Breast epithelium (tissue), 4 donors: Measurements from ENCODE around the gene OR2D2. TPM values are rescaled to one million over a fixed set of nuclear protein-coding genes. Genes with fewer than 3 reads are reported as not detected.

Experiments used
- DNase-seq, 2 donors: peaks; one replicate each; pipeline ENCODE4 v3.0.0-alpha.2; 2019; ENCODE audit warnings: low spot score in 2 of 2
- H3K27ac ChIP-seq, 2 donors: fragments of 200-600 bp; sonication (generic) in 1 of 2; one replicate each; pipeline ENCODE4 v1.5.1; 2016 to 2019; ENCODE audit warnings: mild to moderate bottlenecking in 1 of 2
- H3K27me3 ChIP-seq, 2 donors: fragments of 200-600 bp; sonication (generic) in 1 of 2; one replicate each; pipeline versions ENCODE4 v1.5.1 to v1.6.0; 2017 to 2019; ENCODE audit warnings: control low read depth in 1 of 2, mild to moderate bottlenecking in 1 of 2
- H3K36me3 ChIP-seq: fragments of 200-600 bp; one replicate; pipeline ENCODE4 v1.5.1; 2019
- H3K4me1 ChIP-seq, 2 donors: fragments of 200-600 bp; sonication (generic); one replicate each; pipeline ENCODE4 v1.5.1; 2016 to 2019; ENCODE audit warnings: control low read depth in 1 of 2
- H3K4me3 ChIP-seq, 3 donors: fragments of 200-600 bp; sonication (generic); 1 replicate in 2 of 3; 2 replicates in 1 of 3; pipeline ENCODE4 v1.5.1; 2016 to 2019; ENCODE audit warnings: mild to moderate bottlenecking in 3 of 3, moderate library complexity in 2 of 3
- H3K9me3 ChIP-seq, 2 donors: fragments of 200-600 bp; sonication (generic) in 1 of 2; one replicate each; pipeline ENCODE4 v1.5.1; 2016 to 2019; ENCODE audit warnings: control low read depth in 1 of 2
- CTCF ChIP-seq, 3 donors: fragments of 450-650 bp; IDR thresholded peaks; one replicate each; pipeline ENCODE4 v1.5.1; 2016 to 2017; ENCODE audit warnings: antibody characterized with exemption in 3 of 3, mild to moderate bottlenecking in 3 of 3, moderate library complexity in 3 of 3
- POLR2A ChIP-seq: fragments of 450-650 bp; IDR thresholded peaks from one replicate; pipeline ENCODE4 v1.6.1; 2016; ENCODE audit warnings: antibody characterized with exemption, mild to moderate bottlenecking, moderate library complexity
- POLR2AphosphoS5 ChIP-seq, 3 donors: sonication (generic); formaldehyde crosslinking; IDR thresholded peaks; one replicate each; pipeline ENCODE4 v1.6.1; 2017; ENCODE audit warnings: antibody characterized with exemption in 3 of 3
- intact Hi-C: fragments of 100-400 bp; cut with DNase I; formaldehyde crosslinking; loops from one replicate; pipeline ENCODE4 v1.15.1; 2023; ENCODE audit warnings: low total_unique reads
- total RNA-seq, 3 donors: library from RNA; depleted of rRNA; stranded (reverse); fragments of >200 nt; gene quantifications; one replicate each; pipeline ENCODE4 v1.1.0, GENCODE V29; 2016

Gene OR2D2
- total RNA-seq, 3 donors from 2014 or later = 0.44 to 0.66 TPM; not detected in 1

DNA sequence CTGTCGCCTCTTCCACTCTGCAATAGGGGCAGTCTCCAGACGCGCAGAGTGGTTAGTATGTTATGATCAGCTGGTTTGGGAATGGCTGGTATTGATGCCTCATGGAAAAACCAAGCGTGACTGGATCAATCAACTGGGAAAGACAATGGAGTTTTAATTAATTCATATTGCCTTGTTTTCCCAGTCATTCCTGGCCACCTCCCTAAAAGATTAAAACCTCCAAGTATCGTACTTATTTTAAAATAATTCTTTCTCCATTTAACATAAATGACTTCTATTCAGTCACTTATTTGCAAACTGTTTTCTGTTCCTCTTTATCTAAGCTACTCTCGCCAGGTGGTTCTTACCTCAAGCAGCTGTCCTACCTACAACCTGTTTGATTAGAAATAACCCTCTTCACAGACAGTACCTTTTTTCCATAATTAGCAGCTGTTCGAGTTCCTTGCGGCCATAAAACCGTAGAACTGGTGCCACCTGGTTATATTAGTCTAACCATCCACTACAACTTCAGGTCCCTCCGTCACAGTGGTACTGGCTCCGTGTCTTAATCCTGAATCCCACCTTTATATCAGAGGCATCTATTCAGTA, 34.8 kb upstream of the OR2D2 start:
- Histone ChIP-seq H3K27ac (peak overlapping the region in 1 of 2 donors; percentile 70), H3K4me1 (no peaks in the 10 kb centered on the region), H3K9me3 (no peaks in the 10 kb centered on the region), H3K36me3 (no peaks in the 10 kb centered on the region), H3K27me3 (no peaks in the 10 kb centered on the region), H3K4me3 (peak overlapping the region; percentile 46 to 76 (median 63))
- DNase-seq = no peak
- TF ChIP-seq POLR2A (no peak), POLR2AphosphoS5 (IDR thresholded peaks at IDR 0.05) (no peak), CTCF (IDR thresholded peaks at IDR 0.05) (no peak)
- intact Hi-C loops = no loop called here

DNA sequence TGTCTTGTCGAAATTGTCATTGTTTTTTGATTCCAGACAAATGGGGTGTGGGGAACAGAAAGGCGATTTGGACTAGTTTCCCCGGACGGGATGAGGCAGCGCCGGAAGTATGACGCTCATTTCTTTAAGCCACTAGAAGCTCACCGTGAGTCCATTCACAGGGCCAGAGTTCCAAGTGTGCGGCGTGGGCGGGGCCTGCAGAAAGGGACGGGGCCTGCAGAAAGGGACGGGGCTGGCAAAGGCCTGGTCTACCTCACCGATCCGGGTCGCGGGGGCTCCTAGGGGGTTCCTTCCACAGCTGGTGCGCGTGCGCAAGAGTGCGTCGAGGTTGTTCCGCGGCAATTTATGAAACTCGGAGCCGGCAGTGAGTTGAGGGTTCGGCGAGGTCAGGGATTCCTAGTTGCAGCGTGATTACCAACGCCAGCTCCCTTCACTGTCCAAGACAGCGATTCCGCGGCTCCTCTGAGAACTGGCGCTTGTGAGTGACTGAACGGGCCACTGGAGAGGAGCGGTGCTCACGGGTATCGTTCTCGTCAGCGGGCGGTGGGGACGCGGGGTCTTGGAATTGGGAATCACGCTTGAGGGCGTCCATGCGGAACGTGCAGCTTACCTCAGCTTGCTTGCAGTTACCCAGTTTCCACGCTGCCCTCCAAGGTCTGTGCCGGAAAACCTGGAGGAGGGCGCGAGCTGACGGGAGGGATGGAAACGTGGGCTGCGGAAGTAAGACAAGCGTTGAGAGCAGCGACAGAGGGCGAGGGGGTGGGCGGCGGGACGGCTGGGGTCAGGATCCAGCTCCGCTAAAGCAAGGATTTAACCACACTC, 34.1 kb upstream of the OR2D2 start, which contains the start of gene ZNF215:
ZNF215 (plus strand) TSS at position 219 of the 822 bp plus-strand sequence. CDS start 5,847 bp downstream, outside the sequence.
- intact Hi-C loops = no loop called here
- Histone ChIP-seq H3K36me3 (no peaks in the 10 kb centered on the region), H3K9me3 (no peaks in the 10 kb centered on the region), H3K27ac (peak within 1 kb of the TSS; percentile 43 to 70), H3K4me3 (peak within 1 kb of the TSS; percentile 46 to 76 (median 63)), H3K27me3 (no peaks in the 10 kb centered on the region), H3K4me1 (no peaks in the 10 kb centered on the region)
- DNase-seq = peak; percentile 23 to 52
- TF ChIP-seq CTCF (IDR thresholded peaks at IDR 0.05) (no peak), POLR2A (no peak), POLR2AphosphoS5 (IDR thresholded peaks at IDR 0.05) (no peak)

DNA sequence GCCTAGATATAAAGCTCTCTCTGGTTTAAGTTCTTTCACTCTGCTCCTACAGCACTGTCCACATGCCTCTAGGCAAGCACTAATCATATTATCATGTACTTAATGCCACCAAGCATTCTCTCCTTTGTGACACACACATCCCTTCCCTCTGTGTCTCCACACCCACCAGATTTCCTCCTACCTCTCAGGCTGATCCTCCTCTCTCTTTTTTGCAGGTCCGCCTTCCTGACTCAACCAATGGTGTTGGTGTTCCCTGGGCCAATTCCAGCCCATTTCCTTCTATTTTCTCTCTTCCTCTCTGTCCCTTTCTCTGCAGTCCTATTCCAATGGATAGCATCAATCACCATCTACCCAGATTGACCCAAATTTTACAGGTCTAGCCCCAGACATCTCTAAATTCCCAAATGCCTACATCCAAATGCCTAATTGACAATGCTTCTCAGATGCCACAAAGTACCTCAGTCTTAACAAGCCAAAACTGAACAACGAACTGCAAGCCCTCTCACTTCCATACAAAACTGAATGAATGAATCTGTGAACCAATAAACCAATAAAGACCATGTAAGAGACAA, 33.4 kb upstream of the OR2D2 start:
- no peaks in the 10 kb centered on the region for H3K27me3 ChIP-seq
- no peaks in the 10 kb centered on the region for H3K9me3 ChIP-seq
- H3K36me3 ChIP-seq = no peaks in the 10 kb centered on the region
- no peak for TF ChIP-seq POLR2AphosphoS5 (IDR thresholded peaks at IDR 0.05)
- no peak for TF ChIP-seq CTCF (IDR thresholded peaks at IDR 0.05)
- TF ChIP-seq POLR2A = no peak
- H3K4me1 ChIP-seq = no peaks in the 10 kb centered on the region
- peak overlapping the region; percentile 46 to 76 (median 63) for H3K4me3 ChIP-seq
- H3K27ac ChIP-seq = peak overlapping the region in 1 of 2 donors; percentile 70
- intact Hi-C loops = no loop called here
- DNase-seq = no peak

GRCh38 chr11:6925007-6925577, 32.8 kb upstream of the OR2D2 start:
- Histone ChIP-seq H3K4me3 (no peak overlapping the region), H3K36me3 (no peaks in the 10 kb centered on the region), H3K4me1 (no peaks in the 10 kb centered on the region), H3K27me3 (no peaks in the 10 kb centered on the region), H3K27ac (no peak overlapping the region), H3K9me3 (no peaks in the 10 kb centered on the region)
- TF ChIP-seq POLR2A (no peak), CTCF (IDR thresholded peaks at IDR 0.05) (no peak), POLR2AphosphoS5 (IDR thresholded peaks at IDR 0.05) (no peak)
- intact Hi-C loops = no loop called here
- DNase-seq = no peak
